HepG2 (cell line): ENCODE measurements around the gene PTPRM. TPM values are rescaled to one million over a fixed set of nuclear protein-coding genes. Genes with fewer than 3 reads are reported as not detected.

ENCODE experiments used
- RORA ChIP-seq: sonication (generic); formaldehyde crosslinking; IDR thresholded peaks from 2 replicates; pipeline ENCODE4 v1.5.0; 2020; ENCODE audit warnings: mild to moderate bottlenecking, missing genetic modification reagents, moderate library complexity
- polyA plus RNA-seq, 8 experiments: library from polyadenylated mRNA; depleted of rRNA in 3 of 8; stranded (reverse) in 7 of 8; unstranded in 1 of 8; fragments of >200 nt; fragmentation: Illumina TruSeq in 4 of 8; extraction: Trizol in 4 of 8; gene quantifications; 2 replicates each; pipeline versions ENCODE4 v1.2.1 to v1.2.3, GENCODE V29; 2011 to 2016; ENCODE audit warnings: low read depth in 4 of 8, missing spikeins in 1 of 8, mixed read lengths in 1 of 8; ENCODE audit not compliant: insufficient read depth in 1 of 8
- total RNA-seq, 5 experiments: library from RNA; depleted of rRNA; stranded (reverse); fragments of >200 nt; fragmentation: Illumina TruSeq; extraction: Trizol; gene quantifications; 2 replicates each; pipeline ENCODE4 v1.2.3, GENCODE V29; 2016; ENCODE audit warnings: low read depth in 1 of 5
- TF ChIP-seq, protein P1 (sequence below): sonication (generic); formaldehyde crosslinking; IDR thresholded peaks from 2 replicates; pipeline ENCODE4 v1.4.0; 2020; ENCODE audit warnings: missing genetic modification reagents
- TF ChIP-seq, protein P2 (sequence below): sonication (generic); formaldehyde crosslinking; IDR thresholded peaks from 2 replicates; pipeline ENCODE4 v1.4.0; 2020; ENCODE audit warnings: missing genetic modification reagents
- TF ChIP-seq, protein P3 (sequence below): sonication (generic); formaldehyde crosslinking; IDR thresholded peaks from 2 replicates; pipeline ENCODE4 v1.8.1; 2023; ENCODE audit warnings: mild to moderate bottlenecking, missing genetic modification reagents

PTPRM gene
- total and polyA plus RNA-seq, 2 of the 13 experiments (the other 11 are each of a cell fraction or from before 2014, with no cell fraction given), result 12.6 to 108 TPM

DNA sequence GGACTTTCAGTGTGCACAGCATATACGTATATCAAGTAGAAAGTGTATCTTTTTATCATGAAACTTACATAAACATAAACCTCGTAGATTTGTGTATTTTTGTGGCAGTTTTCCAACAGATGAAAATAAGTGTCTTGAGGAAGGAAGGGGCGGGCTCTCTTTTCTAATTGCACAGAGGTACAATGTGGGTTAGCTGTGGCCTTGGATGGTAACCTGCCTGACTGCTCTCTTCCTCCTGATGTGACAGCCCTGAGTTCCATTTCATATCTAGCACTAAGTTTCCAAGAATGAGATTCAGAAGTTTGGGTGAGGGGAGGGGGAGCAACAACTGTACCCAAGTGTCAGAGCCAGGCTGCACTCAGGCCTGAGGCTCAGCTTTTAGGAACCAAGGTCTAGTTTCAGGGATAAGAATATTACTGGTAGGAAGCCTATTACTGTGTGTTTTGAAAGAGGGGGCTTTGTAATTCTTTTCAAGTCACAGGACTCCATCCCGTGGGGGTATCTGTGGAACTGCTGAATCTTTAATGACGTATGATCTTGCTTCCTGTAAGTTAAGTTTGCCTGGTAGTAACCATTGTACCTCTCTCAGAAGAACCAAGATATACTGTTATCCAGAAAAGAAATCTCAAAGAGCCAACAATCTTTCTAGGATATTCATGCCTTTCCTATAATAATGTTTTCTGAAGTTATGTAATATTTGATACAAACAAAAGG is 483.7 kb downstream of the PTPRM start (continued):
- TF ChIP-seq, protein P1, sequence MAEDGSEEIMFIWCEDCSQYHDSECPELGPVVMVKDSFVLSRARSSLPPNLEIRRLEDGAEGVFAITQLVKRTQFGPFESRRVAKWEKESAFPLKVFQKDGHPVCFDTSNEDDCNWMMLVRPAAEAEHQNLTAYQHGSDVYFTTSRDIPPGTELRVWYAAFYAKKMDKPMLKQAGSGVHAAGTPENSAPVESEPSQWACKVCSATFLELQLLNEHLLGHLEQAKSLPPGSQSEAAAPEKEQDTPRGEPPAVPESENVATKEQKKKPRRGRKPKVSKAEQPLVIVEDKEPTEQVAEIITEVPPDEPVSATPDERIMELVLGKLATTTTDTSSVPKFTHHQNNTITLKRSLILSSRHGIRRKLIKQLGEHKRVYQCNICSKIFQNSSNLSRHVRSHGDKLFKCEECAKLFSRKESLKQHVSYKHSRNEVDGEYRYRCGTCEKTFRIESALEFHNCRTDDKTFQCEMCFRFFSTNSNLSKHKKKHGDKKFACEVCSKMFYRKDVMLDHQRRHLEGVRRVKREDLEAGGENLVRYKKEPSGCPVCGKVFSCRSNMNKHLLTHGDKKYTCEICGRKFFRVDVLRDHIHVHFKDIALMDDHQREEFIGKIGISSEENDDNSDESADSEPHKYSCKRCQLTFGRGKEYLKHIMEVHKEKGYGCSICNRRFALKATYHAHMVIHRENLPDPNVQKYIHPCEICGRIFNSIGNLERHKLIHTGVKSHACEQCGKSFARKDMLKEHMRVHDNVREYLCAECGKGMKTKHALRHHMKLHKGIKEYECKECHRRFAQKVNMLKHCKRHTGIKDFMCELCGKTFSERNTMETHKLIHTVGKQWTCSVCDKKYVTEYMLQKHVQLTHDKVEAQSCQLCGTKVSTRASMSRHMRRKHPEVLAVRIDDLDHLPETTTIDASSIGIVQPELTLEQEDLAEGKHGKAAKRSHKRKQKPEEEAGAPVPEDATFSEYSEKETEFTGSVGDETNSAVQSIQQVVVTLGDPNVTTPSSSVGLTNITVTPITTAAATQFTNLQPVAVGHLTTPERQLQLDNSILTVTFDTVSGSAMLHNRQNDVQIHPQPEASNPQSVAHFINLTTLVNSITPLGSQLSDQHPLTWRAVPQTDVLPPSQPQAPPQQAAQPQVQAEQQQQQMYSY (CRISPR knock-in tag), result no peak
- TF ChIP-seq, protein P2, sequence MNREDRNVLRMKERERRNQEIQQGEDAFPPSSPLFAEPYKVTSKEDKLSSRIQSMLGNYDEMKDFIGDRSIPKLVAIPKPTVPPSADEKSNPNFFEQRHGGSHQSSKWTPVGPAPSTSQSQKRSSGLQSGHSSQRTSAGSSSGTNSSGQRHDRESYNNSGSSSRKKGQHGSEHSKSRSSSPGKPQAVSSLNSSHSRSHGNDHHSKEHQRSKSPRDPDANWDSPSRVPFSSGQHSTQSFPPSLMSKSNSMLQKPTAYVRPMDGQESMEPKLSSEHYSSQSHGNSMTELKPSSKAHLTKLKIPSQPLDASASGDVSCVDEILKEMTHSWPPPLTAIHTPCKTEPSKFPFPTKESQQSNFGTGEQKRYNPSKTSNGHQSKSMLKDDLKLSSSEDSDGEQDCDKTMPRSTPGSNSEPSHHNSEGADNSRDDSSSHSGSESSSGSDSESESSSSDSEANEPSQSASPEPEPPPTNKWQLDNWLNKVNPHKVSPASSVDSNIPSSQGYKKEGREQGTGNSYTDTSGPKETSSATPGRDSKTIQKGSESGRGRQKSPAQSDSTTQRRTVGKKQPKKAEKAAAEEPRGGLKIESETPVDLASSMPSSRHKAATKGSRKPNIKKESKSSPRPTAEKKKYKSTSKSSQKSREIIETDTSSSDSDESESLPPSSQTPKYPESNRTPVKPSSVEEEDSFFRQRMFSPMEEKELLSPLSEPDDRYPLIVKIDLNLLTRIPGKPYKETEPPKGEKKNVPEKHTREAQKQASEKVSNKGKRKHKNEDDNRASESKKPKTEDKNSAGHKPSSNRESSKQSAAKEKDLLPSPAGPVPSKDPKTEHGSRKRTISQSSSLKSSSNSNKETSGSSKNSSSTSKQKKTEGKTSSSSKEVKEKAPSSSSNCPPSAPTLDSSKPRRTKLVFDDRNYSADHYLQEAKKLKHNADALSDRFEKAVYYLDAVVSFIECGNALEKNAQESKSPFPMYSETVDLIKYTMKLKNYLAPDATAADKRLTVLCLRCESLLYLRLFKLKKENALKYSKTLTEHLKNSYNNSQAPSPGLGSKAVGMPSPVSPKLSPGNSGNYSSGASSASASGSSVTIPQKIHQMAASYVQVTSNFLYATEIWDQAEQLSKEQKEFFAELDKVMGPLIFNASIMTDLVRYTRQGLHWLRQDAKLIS (CRISPR knock-in tag), result no peak
- TF ChIP-seq, protein P3, sequence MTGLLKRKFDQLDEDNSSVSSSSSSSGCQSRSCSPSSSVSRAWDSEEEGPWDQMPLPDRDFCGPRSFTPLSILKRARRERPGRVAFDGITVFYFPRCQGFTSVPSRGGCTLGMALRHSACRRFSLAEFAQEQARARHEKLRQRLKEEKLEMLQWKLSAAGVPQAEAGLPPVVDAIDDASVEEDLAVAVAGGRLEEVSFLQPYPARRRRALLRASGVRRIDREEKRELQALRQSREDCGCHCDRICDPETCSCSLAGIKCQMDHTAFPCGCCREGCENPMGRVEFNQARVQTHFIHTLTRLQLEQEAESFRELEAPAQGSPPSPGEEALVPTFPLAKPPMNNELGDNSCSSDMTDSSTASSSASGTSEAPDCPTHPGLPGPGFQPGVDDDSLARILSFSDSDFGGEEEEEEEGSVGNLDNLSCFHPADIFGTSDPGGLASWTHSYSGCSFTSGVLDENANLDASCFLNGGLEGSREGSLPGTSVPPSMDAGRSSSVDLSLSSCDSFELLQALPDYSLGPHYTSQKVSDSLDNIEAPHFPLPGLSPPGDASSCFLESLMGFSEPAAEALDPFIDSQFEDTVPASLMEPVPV (CRISPR knock-in tag), result no peak
- no peak for TF ChIP-seq RORA (CRISPR knock-in tag)
